Stimulated activated CD8-positive, alpha-beta memory T cell treated with anti-CD3 and anti-CD28 coated beads, Interleukin-15, amount 100 ng/mL, for 24 hours (primary cell): Measurements from ENCODE around the gene NDE1.
"Not testable (repeated sequence)": the region's sequence is repeated elsewhere in the genome, so short reads cannot be mapped to it uniquely, and the experiment has no call there.

Source experiments
- DNase-seq: peaks from one replicate; pipeline ENCODE4 v3.0.0-alpha.2; 2020; ENCODE audit warnings: low read depth

Gene NDE1, protein sequence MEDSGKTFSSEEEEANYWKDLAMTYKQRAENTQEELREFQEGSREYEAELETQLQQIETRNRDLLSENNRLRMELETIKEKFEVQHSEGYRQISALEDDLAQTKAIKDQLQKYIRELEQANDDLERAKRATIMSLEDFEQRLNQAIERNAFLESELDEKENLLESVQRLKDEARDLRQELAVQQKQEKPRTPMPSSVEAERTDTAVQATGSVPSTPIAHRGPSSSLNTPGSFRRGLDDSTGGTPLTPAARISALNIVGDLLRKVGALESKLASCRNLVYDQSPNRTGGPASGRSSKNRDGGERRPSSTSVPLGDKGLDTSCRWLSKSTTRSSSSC

DNA sequence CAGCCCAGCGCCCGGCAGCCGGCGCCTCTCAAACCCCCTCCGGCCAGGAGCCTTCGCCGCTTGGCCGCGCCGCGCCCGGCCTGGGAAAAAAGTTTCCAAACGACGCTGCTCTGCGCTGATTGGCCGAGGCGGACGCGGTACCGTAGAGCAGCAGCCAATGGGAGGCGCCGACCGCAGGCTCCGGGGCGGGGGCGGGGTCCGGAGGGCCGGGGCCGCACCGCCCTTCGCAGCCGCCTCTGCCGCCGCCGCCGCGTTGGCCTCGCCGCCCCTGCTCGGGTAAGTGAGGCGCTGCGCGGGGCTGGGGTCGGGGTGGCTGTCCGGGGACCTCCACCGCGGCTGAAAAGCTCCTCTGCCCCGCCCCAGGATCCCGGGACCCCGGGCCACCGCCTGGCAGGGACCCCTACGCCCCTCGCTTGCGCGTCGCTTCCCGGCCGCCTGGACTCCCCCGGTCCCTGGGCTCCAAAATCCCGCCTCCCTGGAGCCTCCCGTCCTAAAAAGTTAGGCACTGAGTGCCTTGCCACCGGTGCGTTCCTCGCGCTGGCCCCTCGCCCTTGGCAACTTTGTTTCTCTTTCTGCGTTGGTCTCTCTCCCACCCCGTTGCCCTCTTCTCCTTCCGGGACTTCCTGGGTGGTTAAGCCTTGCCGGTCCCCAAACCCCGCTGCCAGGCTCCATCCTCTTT lies at the start of gene NDE1:
NDE1 (plus strand) TSS at position 227 of the 679 bp plus-strand sequence. CDS start 14,534 bp downstream, outside the sequence.
- peak; percentile 70 for DNase-seq

DNA sequence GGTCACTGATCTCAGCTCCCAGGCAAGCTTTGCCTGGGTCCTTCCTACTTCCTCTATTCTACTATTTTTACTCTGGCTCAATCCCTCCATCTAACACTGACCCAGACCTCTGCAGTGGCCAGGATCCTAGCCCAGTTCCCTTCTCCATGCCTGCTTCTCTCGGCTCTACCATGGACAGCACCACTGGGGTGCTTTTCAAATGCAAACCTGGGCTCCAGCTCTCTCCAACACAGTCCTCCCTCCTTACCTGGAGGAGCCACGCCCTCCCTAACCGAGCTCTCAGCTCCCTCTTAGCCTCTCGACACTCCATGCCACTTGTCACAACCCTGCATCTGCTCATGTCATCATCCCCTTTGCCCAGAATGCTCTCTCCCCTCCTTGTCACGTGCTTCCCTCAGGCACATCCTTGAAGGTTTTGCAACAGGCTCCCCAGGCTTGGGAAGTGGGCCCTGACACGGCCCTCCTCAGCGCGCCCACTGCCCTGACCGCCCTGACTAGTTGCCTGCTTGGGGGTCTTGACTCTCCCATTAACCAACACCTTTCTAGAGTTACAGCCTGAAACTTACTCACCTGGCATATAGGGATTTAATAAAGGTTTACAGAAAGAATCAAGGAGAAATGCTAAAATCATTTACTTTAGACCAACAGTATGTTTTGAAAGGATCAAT lies 48.7 kb upstream of the NDE1 start:
- DNase-seq, result no peak

DNA sequence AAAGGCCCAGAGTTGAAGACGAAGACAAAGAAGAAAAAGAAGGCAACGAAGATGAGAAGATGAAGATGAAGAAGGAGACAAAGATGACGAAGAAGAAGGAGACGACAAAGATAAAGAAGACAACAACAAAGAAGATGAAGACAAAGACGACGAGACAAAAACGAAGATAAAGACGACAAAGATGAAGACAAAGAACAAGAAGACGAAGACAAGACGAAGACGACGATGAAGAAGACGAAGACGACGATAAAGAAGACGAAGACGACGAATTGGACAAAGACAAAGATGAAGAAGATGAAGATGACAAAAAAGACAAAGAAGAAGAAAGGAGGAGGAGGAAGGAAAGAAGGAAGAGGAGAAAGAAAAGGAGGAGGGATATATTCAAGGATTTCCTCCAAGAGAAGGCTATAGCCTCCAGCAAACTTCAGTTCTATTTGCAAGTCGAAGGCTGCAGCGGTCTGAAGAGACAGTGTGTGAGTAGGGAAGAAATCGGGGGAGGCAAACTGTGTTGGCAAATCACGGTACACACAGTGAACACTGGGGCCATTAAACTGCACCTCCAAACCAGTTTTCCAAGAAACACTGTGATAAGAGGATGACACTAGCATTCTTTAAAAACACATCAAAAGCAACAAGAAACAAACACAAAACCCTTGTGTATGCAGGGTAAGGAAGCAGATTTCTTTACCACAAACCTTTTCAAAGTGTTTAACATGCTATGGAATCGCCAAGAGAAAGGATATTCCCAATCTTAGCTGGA lies 47.6 kb upstream of the NDE1 start:
- DNase-seq, result no peak

DNA sequence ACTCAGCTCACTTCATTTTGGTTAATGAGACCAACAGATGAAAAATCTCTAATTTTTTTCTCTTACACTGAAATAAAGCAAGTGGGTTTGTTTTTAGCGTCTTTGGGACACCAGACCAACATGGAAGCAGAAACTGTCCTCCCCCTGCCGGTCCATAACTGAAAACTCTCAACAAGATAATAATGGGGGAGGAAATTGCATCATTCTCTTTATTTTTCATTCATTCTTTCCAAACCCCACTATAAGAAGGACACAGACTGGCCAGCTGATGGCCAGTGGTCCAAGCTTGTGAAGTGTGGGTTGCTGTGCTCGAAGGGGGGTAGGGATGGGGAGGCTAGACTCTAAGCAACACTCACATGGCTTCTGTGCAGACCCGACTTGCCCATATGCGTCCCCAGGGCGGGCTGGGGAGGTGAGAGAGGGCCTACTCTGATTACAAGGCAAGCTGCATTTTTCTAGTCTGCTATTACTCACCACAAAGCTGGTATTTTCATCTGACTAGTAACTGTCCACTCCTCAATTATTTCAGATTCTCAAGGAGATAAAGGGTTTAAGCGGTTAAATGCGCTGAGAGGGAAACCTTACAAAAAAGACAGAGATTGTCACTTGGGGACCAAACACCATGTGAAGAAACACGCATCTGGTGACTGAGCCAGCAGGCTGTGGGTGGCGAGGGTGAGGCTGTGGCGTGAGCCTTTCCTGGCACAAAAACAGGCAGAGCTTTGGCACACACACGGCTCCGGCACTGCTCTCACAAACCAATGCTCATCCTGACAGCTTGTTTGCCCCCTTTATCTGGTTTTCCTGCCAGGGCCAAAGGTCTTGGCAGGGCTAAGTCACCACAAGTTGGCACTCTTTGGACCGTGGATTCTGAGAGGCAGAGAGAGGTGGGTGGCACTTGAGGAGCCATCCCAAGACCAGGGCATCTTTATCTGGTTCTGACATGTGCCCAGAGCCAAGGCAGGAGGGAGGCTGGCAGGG lies 45.3 kb upstream of the NDE1 start:
- DNase-seq, result no peak

DNA sequence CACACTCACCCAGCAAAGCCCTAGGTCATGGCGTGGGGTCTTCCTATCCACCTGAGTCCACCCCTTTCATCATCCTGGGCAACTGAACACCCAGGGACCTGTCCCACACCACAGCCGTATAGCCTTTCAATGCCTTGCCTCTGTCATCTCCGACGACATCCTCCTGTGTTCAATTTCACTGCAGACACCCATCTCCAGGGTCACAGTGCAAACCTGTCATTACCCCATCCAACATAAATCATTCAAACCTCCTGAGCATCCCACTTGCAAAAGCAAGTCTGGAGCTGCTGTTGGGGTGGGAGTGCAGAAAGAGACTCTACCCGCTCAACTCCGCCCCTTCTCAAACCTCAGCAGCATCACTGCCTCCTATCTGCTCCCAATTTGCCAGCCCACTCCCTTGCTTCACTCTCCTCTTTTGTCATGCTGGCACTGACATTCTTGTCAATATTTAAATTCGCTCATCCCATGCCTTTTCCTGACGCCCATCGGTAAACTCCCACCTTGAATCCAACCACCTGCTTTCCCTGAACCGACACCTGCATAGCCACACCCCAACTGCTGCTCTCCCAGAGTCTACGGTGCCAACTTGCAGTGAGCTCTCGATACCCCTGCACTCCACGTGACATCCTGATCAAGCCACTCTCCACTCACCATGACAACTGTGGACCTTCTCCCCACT lies 44.1 kb upstream of the NDE1 start:
- DNase-seq, result no peak

DNA sequence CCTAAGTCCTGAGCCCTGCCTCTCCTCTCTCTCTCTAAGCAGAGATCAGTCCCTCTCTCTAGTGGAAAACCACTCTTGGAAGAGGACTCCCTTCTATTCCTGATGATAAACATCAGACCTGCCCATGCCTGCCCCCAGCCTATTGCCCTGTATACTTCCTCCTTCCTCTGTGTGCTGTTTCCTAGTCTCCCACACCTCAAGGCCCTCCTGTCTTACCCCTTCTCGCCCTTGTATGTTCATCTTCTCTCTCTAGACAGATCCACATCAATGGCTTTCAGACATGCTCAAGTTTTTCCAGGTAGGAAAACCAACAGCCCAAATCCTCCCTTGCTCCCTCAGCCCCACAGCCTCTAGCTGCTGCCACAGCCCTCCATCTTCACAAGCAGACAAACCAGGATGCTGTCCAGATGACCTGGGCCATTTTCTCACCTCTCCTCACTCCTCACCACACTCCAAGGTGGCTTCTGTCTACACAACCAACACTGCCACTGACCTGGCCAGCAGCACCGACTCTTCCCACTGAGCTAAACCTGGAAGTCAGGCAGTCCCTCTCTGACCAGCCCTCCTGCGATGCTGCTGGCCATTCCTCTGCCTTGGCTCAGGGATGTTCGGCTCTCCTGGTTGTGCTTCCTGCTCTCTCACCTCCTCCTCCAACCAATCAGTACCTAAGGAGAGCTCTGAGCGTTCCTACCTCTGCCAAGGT lies 43.4 kb upstream of the NDE1 start:
- no peak for DNase-seq

DNA sequence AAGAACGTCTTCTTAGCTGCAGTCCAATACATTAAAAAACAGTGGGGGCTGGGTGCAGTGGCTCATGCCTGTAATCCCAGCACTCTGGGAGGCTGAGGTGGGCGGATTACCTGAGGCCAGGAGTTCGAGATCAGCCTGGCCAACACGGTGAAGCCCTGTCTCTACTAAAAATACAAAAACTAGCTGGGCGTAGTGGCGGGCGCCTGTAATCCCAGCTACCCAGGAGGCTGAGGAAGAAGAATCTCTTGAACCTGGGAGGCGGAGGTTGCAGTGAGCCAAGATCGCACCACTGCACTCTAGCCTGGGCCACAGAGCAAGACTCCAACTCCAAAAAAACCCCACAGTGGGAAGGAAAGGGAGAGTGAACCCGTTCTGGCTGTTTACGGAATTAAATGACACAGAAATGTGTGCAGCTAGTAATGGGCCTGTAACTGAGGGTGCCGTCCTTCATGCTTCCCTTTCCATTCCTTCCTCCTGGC lies 42.8 kb upstream of the NDE1 start:
- DNase-seq, result not testable (repeated sequence)

DNA sequence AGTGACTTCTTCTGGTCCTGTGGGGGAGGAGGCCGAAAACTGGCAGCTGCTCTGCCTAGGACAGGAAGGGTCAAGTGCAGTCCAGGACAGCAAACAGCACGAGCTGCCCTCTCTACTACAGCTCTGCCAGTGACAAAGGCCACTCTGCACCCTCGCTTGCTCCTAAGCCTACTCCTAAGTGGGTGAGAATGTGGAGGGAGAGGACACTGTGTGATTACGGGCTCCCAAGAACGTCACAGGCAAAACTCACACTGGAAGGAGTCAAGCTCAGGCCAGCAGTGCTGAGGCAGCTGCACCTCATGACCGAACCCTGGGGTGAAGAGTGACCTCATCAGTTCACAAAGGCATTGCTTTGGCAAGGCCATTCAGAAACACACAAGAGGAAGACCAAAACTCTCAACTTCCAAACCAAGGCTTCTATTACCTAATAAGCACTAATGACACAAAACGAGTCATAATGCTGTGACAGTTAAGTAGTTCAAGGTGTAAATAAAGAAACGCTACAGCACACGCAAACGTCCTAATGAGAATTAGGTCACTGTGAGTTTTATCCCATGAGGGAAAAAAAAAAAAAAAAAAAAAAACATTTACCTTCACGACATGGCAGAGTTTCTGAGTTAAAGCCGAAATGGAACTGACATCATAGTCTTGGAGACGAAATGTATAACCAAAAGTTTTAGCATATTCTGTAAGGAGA lies 42.2 kb upstream of the NDE1 start:
- no peak for DNase-seq

DNA sequence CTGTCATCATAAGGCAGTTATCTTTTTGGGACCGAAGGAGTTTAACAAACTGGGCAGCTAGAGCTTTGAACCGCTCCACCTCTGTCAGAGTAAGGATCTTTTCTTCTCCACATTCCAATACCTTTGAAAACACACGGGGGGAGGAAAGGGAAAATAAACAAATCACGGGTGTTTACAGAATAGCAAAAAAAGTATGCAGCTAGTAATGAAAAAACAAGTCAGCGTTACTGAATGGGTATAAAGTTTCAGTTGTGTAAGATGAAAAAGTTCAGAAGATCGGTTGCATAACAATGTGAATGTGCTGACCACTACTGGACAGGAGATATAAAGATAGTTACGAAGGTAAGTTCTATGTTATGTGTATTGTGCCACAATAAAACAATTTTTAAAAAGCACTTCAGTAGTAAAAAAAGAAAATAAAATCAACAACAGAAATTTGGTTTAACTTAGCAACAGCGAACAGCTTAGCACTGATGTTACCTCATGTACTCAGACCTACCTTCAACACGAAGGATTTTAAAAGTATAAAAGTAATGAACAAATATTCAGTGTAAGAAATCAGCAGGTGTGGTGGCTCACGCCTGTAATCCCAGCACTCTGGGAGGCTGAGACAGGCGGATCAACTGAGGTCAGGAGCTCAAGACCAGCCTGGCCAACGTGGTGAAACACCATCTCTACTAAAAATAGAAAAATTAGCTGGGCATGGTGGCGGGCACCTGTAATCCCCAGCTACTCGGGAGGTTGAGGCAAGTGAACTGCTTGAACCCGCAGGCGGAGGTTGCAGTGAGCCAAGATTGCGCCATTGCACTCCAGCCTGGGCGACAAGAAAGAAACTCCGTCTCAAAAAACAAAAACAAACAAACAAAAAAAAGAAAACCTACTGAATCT lies 41.4 kb upstream of the NDE1 start:
- DNase-seq, result no peak

DNA sequence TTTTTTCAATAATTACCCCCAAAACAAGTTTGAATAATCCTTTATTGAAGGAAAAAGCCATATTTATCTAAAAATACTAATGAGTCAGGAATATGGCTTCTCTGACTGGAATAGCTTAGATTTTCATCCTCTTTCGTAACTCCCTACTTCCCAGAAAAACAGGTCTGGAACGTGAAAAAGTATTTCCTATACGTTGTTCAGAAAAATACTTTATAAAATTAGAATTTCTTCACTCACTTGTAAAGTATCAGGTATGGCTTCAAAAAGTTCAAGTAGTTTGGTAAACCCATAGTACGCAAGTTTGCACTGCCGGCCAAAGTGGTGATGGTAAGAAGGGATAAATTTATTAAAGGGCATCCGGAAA lies 40.8 kb upstream of the NDE1 start:
- DNase-seq, result no peak

DNA sequence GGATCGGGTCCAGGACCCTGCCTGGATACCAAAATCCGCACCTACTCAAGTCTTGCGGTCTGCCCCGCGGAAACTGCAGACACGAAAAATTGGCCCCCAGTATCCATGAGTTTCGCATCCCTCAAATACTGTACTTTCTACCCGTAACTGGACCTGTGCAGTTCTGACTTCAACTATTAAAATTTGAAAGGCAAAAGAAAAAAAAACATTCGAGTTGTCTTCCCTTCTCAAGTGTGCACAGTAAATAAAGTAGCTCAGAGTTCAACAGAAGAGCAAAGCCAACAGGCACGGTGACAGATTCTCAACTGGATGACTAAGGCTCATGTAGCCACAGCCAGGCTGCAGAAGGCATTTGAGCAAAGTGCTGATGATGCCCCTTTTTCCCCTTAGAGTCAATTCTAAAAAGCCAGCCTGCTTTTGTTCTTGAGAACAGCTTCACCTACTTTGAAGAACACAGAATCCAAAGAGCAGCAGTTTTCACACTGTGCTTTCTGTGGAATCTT lies 39.6 kb upstream of the NDE1 start:
- no peak for DNase-seq

DNA sequence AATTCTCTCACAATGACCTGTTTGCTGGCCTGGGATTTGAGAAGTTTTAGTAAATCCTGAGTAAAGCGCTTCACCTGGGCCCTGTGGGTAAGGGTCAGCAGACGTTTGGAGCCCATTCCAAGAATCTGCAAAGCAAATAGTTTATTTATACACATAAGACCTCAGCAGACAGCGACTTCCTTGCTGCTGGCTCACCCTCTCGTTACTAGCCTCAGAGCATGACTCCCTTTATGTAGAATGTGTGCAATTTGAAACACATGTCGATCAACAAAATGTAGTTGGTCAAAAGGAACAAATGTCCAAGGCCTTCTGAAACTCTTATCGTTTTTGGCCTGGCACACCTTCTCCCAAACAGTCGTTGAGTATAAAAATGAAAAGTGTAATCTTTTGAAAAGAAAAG lies 38.4 kb upstream of the NDE1 start:
- no peak for DNase-seq

DNA sequence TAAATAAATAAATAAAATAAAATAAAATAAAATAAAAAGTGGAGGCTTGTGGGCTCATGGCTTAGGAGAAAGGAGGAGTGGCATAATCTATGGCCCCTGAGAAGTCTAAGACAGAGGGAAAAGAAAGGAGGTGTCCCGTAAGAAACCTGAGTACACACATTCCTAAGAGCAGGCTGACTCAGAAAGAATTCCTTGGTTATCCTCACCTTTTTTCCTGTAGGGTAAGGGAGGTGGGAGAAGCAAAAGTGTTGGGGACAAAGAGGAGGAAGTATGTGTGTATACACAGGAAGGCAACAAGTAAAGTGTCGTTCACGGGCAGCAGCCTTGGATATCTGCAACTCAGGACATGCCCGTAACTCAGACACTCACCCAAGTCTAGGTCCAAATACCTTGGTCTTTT lies 36.4 kb upstream of the NDE1 start:
- DNase-seq, result no peak

DNA sequence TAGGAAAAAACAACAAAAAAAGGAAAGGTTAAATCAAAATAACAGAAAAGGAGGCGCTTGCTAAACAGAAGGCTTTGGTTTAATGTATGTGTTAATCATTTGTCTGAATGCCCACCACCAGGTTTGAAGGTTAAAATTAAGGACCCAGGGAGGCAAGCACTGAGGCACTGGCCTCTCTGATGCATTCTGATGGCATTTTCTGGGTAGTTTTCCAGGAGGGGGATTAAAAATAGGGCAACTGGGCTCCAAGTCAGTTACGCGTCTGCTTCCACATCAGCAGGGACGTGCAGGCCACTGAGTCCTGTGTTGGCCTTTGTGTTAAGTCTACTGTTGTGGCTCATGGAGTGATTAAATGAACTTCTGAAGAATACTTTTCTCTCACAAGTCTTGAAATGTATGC lies 34.0 kb upstream of the NDE1 start:
- DNase-seq, result no peak

DNA sequence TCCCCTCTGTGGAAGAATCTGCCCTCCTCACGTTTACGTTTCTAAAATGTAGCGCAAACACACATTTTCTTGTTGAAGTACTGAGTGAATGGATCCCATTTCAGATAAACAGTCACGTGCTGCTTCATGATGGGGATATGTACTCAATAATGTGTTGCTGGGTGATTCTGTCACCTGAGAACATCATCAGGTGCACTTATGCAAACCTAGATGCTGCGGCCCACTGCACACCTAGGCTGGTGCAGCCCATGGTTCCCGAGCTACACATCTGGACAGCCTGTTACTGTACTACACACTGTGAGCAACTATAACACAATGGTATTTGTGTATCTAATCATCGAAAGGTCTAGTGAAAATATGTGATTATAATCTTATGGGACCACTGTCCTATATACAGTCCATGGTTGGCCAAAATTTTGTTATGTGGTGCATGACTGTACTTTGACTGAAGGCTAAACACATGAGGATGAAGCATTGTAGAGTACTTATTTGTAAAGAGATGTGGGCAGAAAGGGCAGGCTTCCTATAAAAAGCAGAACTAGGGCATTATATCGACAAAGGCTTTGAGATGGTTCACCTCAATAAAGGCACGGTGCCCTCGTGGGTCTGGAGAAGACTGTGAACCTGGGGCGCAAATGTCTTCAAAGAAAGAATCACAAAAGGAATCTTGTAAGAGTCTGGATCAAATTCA lies 33.4 kb upstream of the NDE1 start:
- DNase-seq, result no peak

DNA sequence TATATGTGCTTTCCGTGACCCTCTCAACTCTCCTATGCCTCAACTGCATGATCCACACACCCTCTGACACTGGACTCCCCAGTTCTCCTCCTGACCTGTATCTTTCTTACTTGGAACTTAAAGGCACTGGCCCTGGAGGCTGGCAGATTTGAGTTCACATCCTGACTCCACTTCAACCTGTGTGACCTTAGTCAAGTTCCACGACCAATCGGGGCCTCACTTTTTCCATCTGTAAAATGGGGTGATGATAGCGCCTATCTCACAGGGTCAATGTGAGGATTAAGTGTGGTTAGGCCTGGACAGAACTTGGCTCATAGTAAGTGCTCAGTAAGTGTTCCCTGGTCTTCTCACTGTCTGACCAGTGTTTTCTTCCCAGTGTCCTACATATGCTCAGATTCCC lies 32.1 kb upstream of the NDE1 start:
- no peak for DNase-seq

DNA sequence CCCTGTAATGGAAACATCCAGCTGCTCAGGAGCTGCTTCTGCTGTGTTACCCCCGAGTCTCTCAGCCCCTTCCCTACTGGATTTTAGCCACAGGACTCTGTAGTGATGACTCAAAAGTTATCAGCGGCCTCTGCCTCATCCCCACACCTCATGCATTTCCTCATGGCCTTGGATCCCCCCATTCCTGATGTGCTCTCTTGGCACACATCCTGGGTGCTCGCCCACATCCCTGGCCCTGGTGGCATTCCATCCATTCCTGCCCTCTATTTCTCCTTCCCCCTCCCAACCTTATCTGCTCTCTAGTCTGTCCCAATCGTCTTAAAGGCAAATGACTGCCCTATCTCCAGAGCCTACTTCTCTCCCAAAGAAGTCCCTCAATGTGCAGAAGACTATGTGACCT lies 31.7 kb upstream of the NDE1 start:
- DNase-seq, result no peak
